OCI-M2 (cell line): ENCODE data around the gene PSMA2.
"Not testable (repeated sequence)": the region's sequence is repeated elsewhere in the genome, so short reads cannot be mapped to it uniquely, and the experiment has no call there.

Experiments
- DNase-seq: peaks from one replicate; lab custom pipeline; 2025; ENCODE audit not compliant: unreplicated experiment; lab: John Stamatoyannopoulos, UW

PSMA2 gene

GRCh38 chr7:42907316-42907715 lies 24.7 kb downstream of the PSMA2 start:
- DNase-seq, result no peak

- no peak for DNase-seq
Measured at GRCh38 chr7:42906181-42906580, 25.8 kb downstream of the PSMA2 start.

- no peak for DNase-seq
Measured at GRCh38 chr7:42902331-42902730, 29.6 kb downstream of the PSMA2 start.

- DNase-seq, result no peak
Measured at GRCh38 chr7:42900842-42901241, 31.1 kb downstream of the PSMA2 start.

- no peak for DNase-seq
Measured at GRCh38 chr7:42893346-42894240, 38.4 kb downstream of the PSMA2 start.

GRCh38 chr7:42886893-42887505 lies 45.0 kb downstream of the PSMA2 start:
- no peak for DNase-seq

- DNase-seq, result no peak
Measured at GRCh38 chr7:42886129-42886528, 45.8 kb downstream of the PSMA2 start.

- DNase-seq, result not testable (repeated sequence)
Measured at GRCh38 chr7:42885183-42885582, 46.8 kb downstream of the PSMA2 start.

GRCh38 chr7:42883950-42884349 lies 48.0 kb downstream of the PSMA2 start:
- DNase-seq, result no peak

- DNase-seq, result no peak
Measured at GRCh38 chr7:42880392-42880791, 51.6 kb downstream of the PSMA2 start.

- DNase-seq, result no peak
Measured at GRCh38 chr7:42878303-42878702, 53.7 kb downstream of the PSMA2 start.

GRCh38 chr7:42877862-42878261 lies 54.1 kb downstream of the PSMA2 start:
- DNase-seq, result no peak

GRCh38 chr7:42876182-42877068 lies 55.5 kb downstream of the PSMA2 start:
- DNase-seq, result no peak

GRCh38 chr7:42869131-42870020 lies 62.6 kb downstream of the PSMA2 start:
- DNase-seq, result no peak

GRCh38 chr7:42868480-42868879 lies 63.5 kb downstream of the PSMA2 start:
- no peak for DNase-seq
